Stimulated activated CD8-positive, alpha-beta memory T cell treated with anti-CD3 and anti-CD28 coated beads, Interleukin-7, amount 100 ng/mL, for 48 hours (primary cell): ENCODE data around the gene C12orf60.
"Not testable (repeated sequence)": the region's sequence is repeated elsewhere in the genome, so short reads cannot be mapped to it uniquely, and the experiment has no call there.

Source experiments
- DNase-seq, 2 donors: peaks; one replicate each; pipeline ENCODE4 v3.0.0-alpha.2; 2020; ENCODE audit warnings: low read depth in 1 of 2; ENCODE audit errors: extremely low read depth in 1 of 2

C12orf60 gene

DNA sequence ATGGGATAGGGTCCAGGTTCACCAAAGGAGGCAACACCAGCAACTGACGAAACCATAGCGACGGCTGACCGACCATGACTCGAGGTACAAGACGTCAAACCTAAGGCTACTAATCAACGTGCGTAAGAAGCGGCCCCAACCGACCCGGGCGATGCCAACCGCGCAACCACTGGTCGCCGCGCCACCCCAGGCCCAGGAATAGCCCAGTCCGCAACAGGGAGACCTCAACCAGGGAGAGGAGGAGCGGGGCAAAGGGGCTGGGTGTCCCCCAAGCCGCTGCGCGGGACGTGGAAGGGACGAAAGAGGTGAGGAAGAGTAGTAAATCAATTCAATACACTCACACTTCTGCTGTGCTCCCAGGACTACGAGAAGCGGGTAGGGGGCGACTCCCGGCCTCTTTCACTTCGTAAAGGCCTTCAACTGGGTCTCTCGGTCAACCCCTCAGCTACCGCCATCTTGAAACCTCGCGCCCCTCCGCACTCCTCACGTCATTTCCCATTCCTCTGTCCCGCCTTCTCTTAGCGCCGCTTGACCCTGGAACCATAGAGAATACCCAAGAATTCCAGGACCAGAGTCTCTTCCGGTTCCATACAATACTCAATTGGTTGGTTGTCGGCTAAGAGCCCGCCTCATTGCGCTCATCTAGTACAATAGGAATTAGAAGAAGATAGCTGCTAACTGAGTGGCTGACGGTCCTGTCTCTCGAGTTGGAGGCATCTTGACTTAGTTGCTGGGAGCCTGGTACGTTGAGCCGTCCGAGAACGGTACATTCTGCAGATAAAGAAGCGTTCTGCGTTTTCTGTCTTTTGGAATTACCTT lies at the start of gene C12orf60, which contains the start of gene WBP11:
Gene C12orf60 (plus strand): TSS at position 660 of the 819 bp plus-strand sequence. CDS start 19,266 bp downstream, outside the sequence.
Gene WBP11 (minus strand): TSS at position 468 of the 819 bp plus-strand sequence. CDS start 2,095 bp downstream, outside the sequence.
- peak; percentile 67 to 88 for DNase-seq

DNA sequence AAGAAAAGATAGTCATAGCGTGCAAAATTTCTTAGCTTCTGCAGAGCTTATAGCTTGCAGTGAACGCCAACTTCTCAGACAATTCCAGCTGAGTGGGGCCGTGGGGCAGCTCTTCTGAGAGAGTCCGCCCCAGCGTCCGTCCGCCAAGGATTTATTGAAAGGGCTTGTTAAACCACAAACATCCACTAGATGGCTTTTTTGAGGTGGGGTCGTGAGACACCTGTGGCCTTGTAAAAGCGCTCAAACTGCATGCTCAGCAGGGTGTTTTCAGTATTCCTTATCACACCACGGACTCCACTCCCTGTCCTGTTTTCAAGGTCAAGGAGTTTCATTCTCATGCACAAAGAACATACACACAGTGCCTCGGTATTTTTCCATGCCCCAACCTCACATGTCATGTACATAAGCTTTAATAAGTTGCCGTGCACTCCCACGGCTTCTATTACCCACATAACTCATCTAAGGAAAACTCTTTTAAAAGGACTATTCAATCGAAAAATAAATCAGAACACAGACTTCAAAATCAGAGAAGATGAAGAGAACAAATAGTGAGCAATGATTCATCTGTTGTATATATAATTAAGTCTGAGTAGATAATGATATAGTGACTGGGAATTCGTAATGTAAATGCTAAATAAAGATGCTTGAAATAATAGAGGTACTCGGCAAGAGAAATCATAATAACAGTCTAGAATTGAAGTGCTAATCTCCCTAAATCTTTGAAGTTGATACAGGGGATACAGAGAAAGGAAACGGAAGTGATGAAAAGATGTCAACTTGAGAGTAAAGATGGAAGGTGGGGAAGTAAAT lies 46.9 kb upstream of the C12orf60 start:
- no peak for DNase-seq

GRCh38 chr12:14759711-14760280 lies 43.7 kb upstream of the C12orf60 start:
- not testable (repeated sequence) for DNase-seq

DNA sequence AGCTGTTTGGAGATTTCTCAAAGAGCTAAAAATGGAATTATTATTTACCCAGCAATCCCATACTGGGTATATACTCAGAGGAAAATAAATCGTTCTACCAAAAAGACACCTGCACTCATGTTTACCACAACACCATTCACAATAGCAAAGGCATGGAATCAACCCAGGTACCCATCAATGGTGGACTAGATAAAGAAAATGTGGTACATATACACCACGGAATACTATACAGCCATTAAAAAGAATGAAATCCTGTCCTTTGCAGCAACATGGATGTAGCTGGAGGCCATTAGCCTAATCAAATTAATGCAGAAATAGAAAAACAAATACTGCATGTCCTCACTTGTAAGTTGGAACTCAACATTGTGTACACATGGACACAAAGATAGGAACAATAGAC lies 38.1 kb upstream of the C12orf60 start:
- DNase-seq: no peak

DNA sequence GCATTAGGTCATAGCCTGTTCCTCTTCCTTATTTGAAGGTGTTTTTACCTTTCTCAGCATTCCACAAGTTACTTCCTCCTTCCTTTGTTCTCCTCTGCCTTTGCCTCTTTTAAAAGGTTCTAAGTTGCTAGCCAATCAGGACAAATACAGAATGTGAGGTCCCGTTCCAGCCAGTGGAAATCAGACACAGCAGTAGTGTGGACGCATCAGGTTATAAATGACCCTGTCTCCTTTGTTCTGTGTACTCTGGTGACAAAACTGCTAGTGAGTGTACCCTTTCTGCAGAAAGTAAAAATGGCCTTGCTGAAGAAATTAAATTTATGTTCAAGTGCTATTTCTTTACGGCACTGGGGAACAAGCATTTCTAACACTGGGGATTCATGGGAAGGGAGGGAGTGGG lies 37.5 kb upstream of the C12orf60 start:
- DNase-seq: not testable (repeated sequence)

GRCh38 chr12:14766649-14767215 lies 36.7 kb upstream of the C12orf60 start:
- DNase-seq: no peak

DNA sequence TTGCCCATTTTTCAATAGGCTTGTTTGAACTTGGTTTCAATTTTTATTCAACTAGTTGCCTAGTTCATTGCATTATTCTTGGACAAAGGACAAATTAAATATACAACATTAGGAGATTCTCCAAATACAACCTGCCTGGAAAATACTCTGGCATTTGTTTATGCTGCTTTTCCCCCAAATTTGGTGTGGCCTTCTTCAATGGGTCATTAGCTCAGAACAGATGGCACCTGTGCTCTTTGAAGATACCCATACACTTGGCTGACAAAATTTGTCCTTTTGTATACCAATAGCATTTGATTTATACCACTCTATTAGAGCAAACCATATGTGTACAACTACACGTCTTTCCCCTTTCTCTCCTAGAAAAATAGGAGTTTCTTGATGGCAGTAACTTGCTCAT lies 35.9 kb upstream of the C12orf60 start:
- no peak for DNase-seq

DNA sequence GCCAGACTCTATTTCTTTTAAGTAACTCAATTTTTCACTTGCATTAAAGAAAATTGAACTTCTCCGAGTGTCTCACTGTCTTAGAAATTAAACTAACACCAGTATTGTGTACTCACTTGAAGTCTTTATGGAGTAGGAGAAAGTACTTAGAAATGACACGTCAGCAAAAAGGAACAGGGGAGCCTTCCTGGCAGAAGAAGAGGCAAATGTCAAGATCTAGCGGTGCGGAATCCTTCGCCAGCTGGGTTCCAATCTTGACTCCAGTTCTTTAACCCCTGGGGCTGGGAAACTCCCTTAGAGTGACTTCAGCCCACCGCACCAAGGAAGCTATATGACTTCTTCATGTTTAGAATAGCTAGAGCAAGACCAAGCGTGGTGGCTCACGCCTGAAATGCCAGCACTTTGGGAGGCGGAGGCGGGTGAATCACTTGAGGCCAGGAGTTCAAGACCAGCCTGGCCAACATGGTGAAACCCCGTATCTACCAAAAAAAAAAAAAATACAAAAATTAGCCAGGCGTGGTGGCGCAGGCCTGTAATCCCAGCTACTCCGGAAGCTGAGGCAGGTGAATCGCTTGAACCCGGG lies 34.6 kb upstream of the C12orf60 start:
- peak; percentile 18 to 48 for DNase-seq

- no peak for DNase-seq
Observed at GRCh38 chr12:14769466-14769968, 34.0 kb upstream of the C12orf60 start.

DNA sequence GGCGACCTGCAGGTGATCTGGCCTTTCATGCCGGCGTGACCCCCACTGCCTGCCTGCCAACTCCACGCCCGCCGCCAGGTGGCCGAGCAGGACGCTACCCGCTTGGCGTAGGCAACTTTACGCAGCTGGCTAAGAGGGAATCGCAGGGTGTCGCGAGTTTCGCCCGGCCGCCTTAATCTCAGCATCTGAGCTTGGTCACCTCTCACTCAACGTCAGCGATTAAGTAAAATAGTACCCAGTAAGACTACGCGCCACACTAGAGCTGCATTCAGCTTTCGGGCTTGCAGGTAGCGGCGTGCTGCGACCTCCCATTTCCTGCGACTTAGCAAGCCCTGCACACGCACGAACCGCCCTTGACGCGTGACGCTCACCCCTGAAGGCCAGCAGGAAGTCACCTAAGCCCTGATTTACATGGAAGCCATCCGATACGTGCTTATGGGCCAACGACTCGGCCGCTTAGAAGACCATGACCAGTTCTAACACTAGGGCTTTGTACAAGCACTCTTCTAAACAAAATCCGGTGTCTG lies 33.4 kb upstream of the C12orf60 start:
- DNase-seq: peak; percentile 79 to 82

DNA sequence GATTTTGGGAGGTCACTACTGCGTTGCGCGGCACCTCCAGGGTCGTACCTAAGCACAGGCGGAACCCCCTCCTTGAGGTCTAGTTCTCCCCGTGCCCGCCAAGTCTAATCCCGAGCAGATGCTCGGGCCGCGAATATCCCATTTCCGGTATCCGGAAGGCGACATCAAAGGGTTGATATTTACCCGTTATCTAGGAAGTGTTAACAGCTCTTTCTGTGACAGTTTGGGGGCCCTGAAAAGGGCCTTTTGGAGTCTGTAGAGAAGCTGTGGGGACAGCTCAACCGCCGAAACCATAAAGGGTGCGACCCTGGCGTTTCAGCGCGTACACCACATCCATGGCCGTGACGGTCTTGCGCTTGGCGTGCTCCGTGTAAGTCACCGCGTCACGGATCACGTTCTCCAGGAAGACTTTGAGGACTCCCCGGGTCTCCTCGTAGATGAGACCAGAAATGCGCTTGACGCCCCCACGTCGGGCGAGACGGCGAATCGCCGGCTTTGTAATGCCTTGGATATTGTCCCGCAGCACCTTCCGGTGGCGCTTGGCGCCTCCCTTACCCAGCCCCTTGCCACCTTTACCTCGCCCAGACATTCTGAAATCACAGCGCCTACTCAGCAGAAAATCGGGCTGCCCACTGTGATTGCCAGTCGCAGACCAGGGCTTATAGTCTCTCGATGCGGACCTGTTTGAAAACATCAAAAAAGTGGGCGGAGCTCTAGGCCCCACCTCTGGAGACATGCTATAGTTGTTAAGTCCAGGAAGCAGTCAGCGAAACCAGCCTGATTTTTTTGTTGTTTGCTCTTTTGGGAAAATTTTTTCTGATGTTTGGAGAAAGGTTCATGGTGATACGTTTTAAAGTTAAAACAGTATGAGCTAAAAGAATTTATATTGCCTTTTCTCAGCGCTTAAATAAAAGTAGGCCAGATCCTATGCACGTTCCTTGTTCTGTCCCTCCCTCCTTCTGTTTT lies 32.7 kb upstream of the C12orf60 start:
- peak; percentile 84 to 91 for DNase-seq

GRCh38 chr12:14771651-14772137 lies 31.8 kb upstream of the C12orf60 start:
- DNase-seq: peak in 1 of 2 donors; percentile 6

DNA sequence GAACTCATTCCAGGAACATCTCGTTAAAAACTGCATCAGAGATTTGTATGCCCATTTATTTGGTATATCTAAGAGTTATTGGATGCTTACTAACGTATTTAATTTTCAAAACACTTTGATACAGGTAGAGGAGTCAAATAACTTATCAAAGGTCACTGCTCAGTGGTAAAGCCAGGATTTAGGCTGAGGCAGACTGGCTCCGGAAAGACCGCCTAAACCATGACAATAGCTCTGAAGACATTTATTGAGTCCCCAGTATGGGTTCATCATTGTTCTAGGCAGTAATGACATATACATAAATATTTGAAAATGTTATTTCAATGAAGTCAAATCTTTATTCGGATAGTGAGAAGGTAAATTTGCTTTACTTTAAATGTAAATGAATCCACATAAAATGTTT lies 30.5 kb upstream of the C12orf60 start:
- no peak for DNase-seq

- DNase-seq: peak in 1 of 2 donors; percentile 7
Observed at GRCh38 chr12:14773685-14774073, 29.8 kb upstream of the C12orf60 start.

- DNase-seq: peak; percentile 67 to 88
Observed at GRCh38 chr12:14774074-14774905, 29.2 kb upstream of the C12orf60 start.

- DNase-seq: no peak
Observed at GRCh38 chr12:14774906-14775635, 28.4 kb upstream of the C12orf60 start.

- DNase-seq: no peak
Observed at GRCh38 chr12:14775636-14775980, 27.9 kb upstream of the C12orf60 start.
